Hematopoietic multipotent progenitor cell treated with erythropoietin and hydrocortisone succinate and interleukin-3 and kit ligand, for 4 days (in vitro differentiated cells): ENCODE results near the gene KLHL12.
"Not testable (repeated sequence)": the region's sequence is repeated elsewhere in the genome, so short reads cannot be mapped to it uniquely, and the experiment has no call there.

Experiments used
- DNase-seq: peaks from one replicate; pipeline ENCODE4 v3.0.0-alpha.2; 2015

KLHL12 gene

GRCh38 chr1:202945483-202945882 lies 18.4 kb upstream of the KLHL12 start:
- no peak for DNase-seq

- DNase-seq: peak; percentile 96
Observed at GRCh38 chr1:202944438-202944921, 17.4 kb upstream of the KLHL12 start.

- no peak for DNase-seq
Observed at GRCh38 chr1:202942426-202942825, 15.4 kb upstream of the KLHL12 start.

GRCh38 chr1:202941372-202941771 lies 14.3 kb upstream of the KLHL12 start:
- no peak for DNase-seq

GRCh38 chr1:202940561-202940960 lies 13.5 kb upstream of the KLHL12 start:
- DNase-seq: no peak

GRCh38 chr1:202938287-202938925 lies 11.4 kb upstream of the KLHL12 start:
- DNase-seq: peak; percentile 15

GRCh38 chr1:202936409-202936808 lies 9.4 kb upstream of the KLHL12 start:
- DNase-seq: not testable (repeated sequence)

GRCh38 chr1:202935844-202936243 lies 8.8 kb upstream of the KLHL12 start:
- no peak for DNase-seq

GRCh38 chr1:202934755-202935154 lies 7.7 kb upstream of the KLHL12 start:
- DNase-seq: no peak

- DNase-seq: no peak
Observed at GRCh38 chr1:202932476-202932875, 5.4 kb upstream of the KLHL12 start.

GRCh38 chr1:202923533-202923932 lies 3.5 kb downstream of the KLHL12 start:
- no peak for DNase-seq

GRCh38 chr1:202919615-202920014 lies 7.4 kb downstream of the KLHL12 start:
- DNase-seq: no peak

GRCh38 chr1:202915146-202915545 lies 11.9 kb downstream of the KLHL12 start:
- no peak for DNase-seq

- DNase-seq: peak; percentile 4
Observed at GRCh38 chr1:202912476-202912875, 14.6 kb downstream of the KLHL12 start.

- DNase-seq: no peak
Observed at GRCh38 chr1:202909494-202909893, 17.5 kb downstream of the KLHL12 start.

- DNase-seq: no peak
Observed at GRCh38 chr1:202908998-202909397, 18.0 kb downstream of the KLHL12 start.

GRCh38 chr1:202905331-202905730 lies 21.7 kb downstream of the KLHL12 start:
- DNase-seq: no peak

GRCh38 chr1:202903808-202904207 lies 23.2 kb downstream of the KLHL12 start:
- DNase-seq: not testable (repeated sequence)

GRCh38 chr1:202901555-202901954 lies 25.5 kb downstream of the KLHL12 start:
- no peak for DNase-seq

- DNase-seq: no peak
Observed at GRCh38 chr1:202892501-202892900, 34.5 kb downstream of the KLHL12 start.

GRCh38 chr1:202890392-202890791 lies 36.6 kb downstream of the KLHL12 start:
- no peak for DNase-seq

GRCh38 chr1:202888531-202889360 lies 38.3 kb downstream of the KLHL12 start, which contains the start of gene RABIF:
RABIF (minus strand) TSS chr1:202889149; CDS start chr1:202889098, 51 bp downstream.
- peak; percentile 98 for DNase-seq

GRCh38 chr1:202888221-202888530 lies 38.9 kb downstream of the KLHL12 start:
- no peak for DNase-seq

- DNase-seq: no peak
Observed at GRCh38 chr1:202880961-202881460, 46.0 kb downstream of the KLHL12 start.
